ENCODE measurements around the gene KCTD12. TPM values are rescaled to one million over a fixed set of nuclear protein-coding genes. Genes with fewer than 3 reads are reported as not detected.

KCTD12 gene
- total RNA-seq, 1 experiment from 2014 or later, result 1.0 TPM

DNA sequence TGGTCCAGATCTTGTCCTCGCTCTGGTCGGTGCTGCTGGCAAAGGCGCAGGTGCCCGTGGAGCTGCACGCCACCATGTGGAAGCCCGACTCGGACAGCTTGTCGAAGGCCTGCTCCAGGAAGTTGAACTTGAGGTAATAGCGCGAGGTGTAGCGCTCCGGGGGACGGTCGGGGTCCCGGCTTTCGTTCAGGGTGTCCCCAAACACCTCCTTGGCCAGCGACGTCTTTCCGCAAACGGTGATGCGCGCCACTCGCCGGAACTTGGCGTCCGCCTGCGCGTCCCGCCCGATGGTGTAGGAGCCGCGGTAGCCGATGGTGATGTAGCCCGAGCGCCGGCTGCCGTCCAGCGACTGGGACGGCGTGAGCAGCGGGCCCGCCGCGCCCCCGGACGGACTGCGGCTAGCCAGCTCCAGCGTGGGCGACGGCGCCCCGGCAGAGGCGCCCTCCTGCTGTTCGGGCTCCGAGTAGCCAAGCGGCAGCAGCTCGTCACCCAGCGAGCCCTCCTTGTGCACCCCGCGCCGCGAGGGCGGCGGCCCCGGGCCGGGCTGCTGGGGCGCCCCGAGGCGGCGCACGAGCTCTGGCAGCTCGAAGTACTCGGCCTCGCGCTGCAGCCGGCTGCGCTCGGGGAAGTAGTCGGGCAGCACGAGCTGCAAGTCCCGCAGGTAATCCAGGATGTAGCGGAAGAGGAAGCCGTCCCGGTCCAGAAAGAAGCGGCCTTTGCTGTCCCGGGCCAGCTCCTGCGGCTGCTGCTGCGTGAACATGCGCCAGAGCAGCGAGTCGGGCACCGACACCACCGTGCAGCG lies 801 bp downstream of the KCTD12 start:
- H3K27ac ChIP-seq (ENCODE audit: low read length), result no peak overlapping the region
- peak; percentile 77 for DNase-seq
- no peaks in the 10 kb centered on the region for H3K9me3 ChIP-seq (ENCODE audit: low read length)
- H3K4me3 ChIP-seq (ENCODE audit: low read length), result peak overlapping the region; percentile 76
- peak overlapping the region; percentile 72 for H3K9ac ChIP-seq (ENCODE audit: low read length)
- H3K9me2 ChIP-seq (replicated peaks; ENCODE audit: insufficient read depth, low read length), result no peaks in the 10 kb centered on the region
- H3K4me2 ChIP-seq (ENCODE audit: low read depth, low read length, poor library complexity, severe bottlenecking), result peak overlapping the region; percentile 91
- peaks cover 16% of the 10 kb centered on the region for H3K4me1 ChIP-seq (ENCODE audit: low read length)
- peak overlapping the region; percentile 98 for H2AFZ ChIP-seq (ENCODE audit: low read length)
- no peaks in the 10 kb centered on the region for H3K79me2 ChIP-seq (ENCODE audit: low read length)
- H3K27me3 ChIP-seq (ENCODE audit: low read length), result no peaks in the 10 kb centered on the region
- H4K20me1 ChIP-seq (ENCODE audit: insufficient read depth, low read depth, low read length), result no peaks in the 10 kb centered on the region
- H3K36me3 ChIP-seq (ENCODE audit: insufficient read depth, low read length), result no peaks in the 10 kb centered on the region

DNA sequence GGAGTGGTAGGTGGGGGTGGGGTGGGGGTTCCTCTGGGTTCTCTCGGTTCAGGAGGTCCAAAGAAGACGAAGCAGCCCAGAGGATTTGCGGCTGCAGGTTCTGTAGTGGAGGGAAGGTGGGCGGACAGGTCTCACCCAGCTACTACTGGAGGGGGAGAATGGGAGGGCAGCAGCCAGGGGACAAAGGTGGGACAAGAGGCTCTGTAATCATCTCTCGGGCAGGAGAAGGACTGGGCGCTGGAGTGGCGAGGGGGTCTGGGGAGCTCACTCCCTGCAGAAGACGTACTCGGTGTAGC lies 1.4 kb downstream of the KCTD12 start:
- peak overlapping the region; percentile 91 for H3K4me2 ChIP-seq (ENCODE audit: low read depth, low read length, poor library complexity, severe bottlenecking)

DNA sequence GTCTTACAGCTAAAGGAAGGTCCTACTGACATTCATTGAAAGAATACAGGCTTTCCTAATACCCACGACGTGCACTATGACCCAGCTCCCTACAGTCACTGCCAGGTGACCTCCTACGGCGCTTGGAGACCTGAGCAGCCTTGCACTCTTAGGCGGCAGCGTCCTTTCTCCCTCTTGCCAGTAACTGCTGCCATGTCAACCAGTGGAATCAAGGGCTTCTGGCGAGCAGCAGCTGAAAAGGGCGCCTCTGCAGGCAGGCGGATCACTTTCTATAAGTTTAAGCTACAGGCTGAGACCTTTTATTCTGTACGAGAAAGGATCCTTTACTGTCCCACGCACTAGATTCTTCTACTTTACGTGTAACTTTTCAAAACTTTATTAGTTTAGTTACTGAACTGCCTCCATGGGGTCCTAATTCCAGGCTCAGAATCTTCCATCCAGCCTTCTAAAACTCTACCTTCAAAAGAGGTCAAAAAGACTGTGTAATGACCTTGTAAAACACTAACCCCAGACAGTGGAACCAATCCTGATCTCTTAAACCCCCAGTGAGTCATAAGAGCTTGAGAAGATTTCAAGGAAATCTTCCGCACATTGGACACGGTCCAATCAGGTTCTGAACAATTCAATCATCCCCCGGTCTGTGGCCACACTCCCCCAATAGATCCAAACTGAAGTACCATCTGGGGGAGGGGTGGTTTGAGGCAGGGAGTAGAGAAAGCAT lies 1.9 kb downstream of the KCTD12 start:
- Histone ChIP-seq H3K36me3 (ENCODE audit: insufficient read depth, low read length) (no peaks in the 10 kb centered on the region), H3K9me3 (ENCODE audit: low read length) (no peaks in the 10 kb centered on the region), H3K27ac (ENCODE audit: low read length) (no peak overlapping the region), H3K27me3 (ENCODE audit: low read length) (no peaks in the 10 kb centered on the region), H3K79me2 (ENCODE audit: low read length) (no peaks in the 10 kb centered on the region), H3K4me1 (ENCODE audit: low read length) (peaks cover 22% of the 10 kb centered on the region), H3K9me2 (replicated peaks; ENCODE audit: insufficient read depth, low read length) (no peaks in the 10 kb centered on the region), H2AFZ (ENCODE audit: low read length) (no peak overlapping the region), H3K4me3 (ENCODE audit: low read length) (peak overlapping the region; percentile 76), H3K4me2 (ENCODE audit: low read depth, low read length, poor library complexity, severe bottlenecking) (peak overlapping the region; percentile 91), H4K20me1 (ENCODE audit: insufficient read depth, low read depth, low read length) (no peaks in the 10 kb centered on the region), H3K9ac (ENCODE audit: low read length) (peak overlapping the region; percentile 72; the same call in 1 of the 2 replicates)
- no peak for DNase-seq

More for the DNA sequence above, 1.4 kb downstream of the KCTD12 start:
- Histone ChIP-seq H3K9ac (ENCODE audit: low read length) (peak overlapping the region; percentile 72), H3K9me2 (replicated peaks; ENCODE audit: insufficient read depth, low read length) (no peaks in the 10 kb centered on the region), H3K36me3 (ENCODE audit: insufficient read depth, low read length) (no peaks in the 10 kb centered on the region), H2AFZ (ENCODE audit: low read length) (peak overlapping the region; percentile 98; the same call in 1 of the 2 replicates), H3K27ac (ENCODE audit: low read length) (no peak overlapping the region), H3K4me1 (ENCODE audit: low read length) (peaks cover 17% of the 10 kb centered on the region), H3K4me3 (ENCODE audit: low read length) (peak overlapping the region; percentile 76), H3K27me3 (ENCODE audit: low read length) (no peaks in the 10 kb centered on the region), H4K20me1 (ENCODE audit: insufficient read depth, low read depth, low read length) (no peaks in the 10 kb centered on the region), H3K9me3 (ENCODE audit: low read length) (no peaks in the 10 kb centered on the region), H3K79me2 (ENCODE audit: low read length) (no peaks in the 10 kb centered on the region)
- no peak for DNase-seq

DNA sequence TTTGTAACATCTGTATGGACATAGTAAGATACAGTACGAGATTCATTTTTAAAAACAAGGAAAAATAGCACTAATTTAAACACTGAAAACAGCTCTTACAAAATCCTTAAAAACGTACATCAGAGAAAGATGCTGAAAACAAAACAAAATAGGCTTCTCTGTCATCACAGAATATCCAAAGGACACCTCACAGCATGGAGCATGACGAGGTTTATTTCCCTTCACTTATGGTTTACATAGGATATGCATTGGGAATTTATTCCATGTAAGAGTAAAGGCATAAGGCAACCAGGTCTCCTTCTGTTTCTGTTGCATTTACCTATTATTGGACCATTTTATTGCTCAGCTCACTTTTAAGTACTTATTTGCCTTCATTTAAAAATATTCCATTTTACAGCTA lies 3.0 kb downstream of the KCTD12 start:
- no peak overlapping the region for H3K4me2 ChIP-seq (ENCODE audit: low read depth, low read length, poor library complexity, severe bottlenecking)
- no peak overlapping the region for H3K9ac ChIP-seq (ENCODE audit: low read length)
- no peaks in the 10 kb centered on the region for H3K9me2 ChIP-seq (replicated peaks; ENCODE audit: insufficient read depth, low read length)
- no peak overlapping the region for H3K27ac ChIP-seq (ENCODE audit: low read length)
- no peak overlapping the region for H2AFZ ChIP-seq (ENCODE audit: low read length)
- H3K79me2 ChIP-seq (ENCODE audit: low read length), result no peaks in the 10 kb centered on the region
- no peaks in the 10 kb centered on the region for H3K27me3 ChIP-seq (ENCODE audit: low read length)
- no peaks in the 10 kb centered on the region for H4K20me1 ChIP-seq (ENCODE audit: insufficient read depth, low read depth, low read length)
- H3K9me3 ChIP-seq (ENCODE audit: low read length), result no peaks in the 10 kb centered on the region
- no peak overlapping the region for H3K4me3 ChIP-seq (ENCODE audit: low read length)
- no peak for DNase-seq
- peaks cover 27% of the 10 kb centered on the region for H3K4me1 ChIP-seq (ENCODE audit: low read length)
- no peaks in the 10 kb centered on the region for H3K36me3 ChIP-seq (ENCODE audit: insufficient read depth, low read length)

DNA sequence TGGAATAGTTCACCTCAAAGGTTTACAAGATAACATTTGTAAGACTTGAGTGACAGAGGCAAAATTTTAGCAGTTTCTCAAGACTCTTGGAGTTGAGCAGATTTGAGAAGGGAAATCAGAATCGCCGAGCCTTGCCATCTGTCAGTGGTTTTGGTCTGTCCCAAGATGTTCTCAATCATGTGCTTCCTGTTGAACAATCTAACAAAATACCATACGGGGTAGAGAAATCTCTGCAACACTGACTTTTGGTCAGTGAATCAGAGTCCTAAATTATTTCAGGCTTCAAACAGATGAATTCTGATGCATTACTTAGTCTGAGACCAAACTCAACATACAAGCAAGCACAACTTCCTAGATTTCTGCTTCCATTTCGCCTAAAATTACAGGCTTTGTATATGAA lies 3.8 kb downstream of the KCTD12 start:
- Histone ChIP-seq H3K4me2 (ENCODE audit: low read depth, low read length, poor library complexity, severe bottlenecking) (no peak overlapping the region), H3K9ac (ENCODE audit: low read length) (no peak overlapping the region), H3K4me3 (ENCODE audit: low read length) (no peak overlapping the region), H2AFZ (ENCODE audit: low read length) (no peak overlapping the region), H3K9me3 (ENCODE audit: low read length) (no peaks in the 10 kb centered on the region), H3K27me3 (ENCODE audit: low read length) (no peaks in the 10 kb centered on the region), H3K27ac (ENCODE audit: low read length) (no peak overlapping the region), H3K36me3 (ENCODE audit: insufficient read depth, low read length) (no peaks in the 10 kb centered on the region), H3K79me2 (ENCODE audit: low read length) (no peaks in the 10 kb centered on the region), H3K4me1 (ENCODE audit: low read length) (peaks cover 27% of the 10 kb centered on the region), H4K20me1 (ENCODE audit: insufficient read depth, low read depth, low read length) (no peaks in the 10 kb centered on the region), H3K9me2 (replicated peaks; ENCODE audit: insufficient read depth, low read length) (no peaks in the 10 kb centered on the region)
- no peak for DNase-seq

DNA sequence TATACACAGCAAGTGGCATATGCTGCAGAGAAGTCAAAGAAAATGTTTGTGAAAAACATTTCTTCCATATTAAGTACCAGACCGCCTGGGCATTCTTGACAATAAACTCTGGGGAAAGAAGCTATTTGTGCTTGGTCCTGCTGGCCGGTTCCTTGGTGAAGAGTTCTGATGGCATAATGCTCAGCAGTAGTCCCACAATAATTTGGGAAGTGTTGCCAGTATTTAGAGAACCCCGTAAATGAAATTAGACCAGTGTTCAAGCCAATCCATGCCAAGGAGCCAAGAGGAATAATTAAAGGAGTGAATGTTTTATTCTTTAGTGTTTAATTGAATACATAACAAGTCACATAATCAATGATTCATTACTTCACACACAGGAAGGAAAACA lies 6.3 kb downstream of the KCTD12 start:
- Histone ChIP-seq H3K4me2 (ENCODE audit: low read depth, low read length, poor library complexity, severe bottlenecking) (peak overlapping the region; percentile 71), H3K4me1 (ENCODE audit: low read length) (peaks cover 17% of the 10 kb centered on the region), H3K27me3 (ENCODE audit: low read length) (no peaks in the 10 kb centered on the region), H3K36me3 (ENCODE audit: insufficient read depth, low read length) (no peaks in the 10 kb centered on the region), H3K9me2 (replicated peaks; ENCODE audit: insufficient read depth, low read length) (no peaks in the 10 kb centered on the region), H3K27ac (ENCODE audit: low read length) (no peak overlapping the region), H3K9ac (ENCODE audit: low read length) (peak overlapping the region; percentile 38), H3K79me2 (ENCODE audit: low read length) (no peaks in the 10 kb centered on the region), H2AFZ (ENCODE audit: low read length) (peak overlapping the region; percentile 82), H3K4me3 (ENCODE audit: low read length) (peak overlapping the region; percentile 49), H3K9me3 (ENCODE audit: low read length) (no peaks in the 10 kb centered on the region), H4K20me1 (ENCODE audit: insufficient read depth, low read depth, low read length) (no peaks in the 10 kb centered on the region)
- no peak for DNase-seq

DNA sequence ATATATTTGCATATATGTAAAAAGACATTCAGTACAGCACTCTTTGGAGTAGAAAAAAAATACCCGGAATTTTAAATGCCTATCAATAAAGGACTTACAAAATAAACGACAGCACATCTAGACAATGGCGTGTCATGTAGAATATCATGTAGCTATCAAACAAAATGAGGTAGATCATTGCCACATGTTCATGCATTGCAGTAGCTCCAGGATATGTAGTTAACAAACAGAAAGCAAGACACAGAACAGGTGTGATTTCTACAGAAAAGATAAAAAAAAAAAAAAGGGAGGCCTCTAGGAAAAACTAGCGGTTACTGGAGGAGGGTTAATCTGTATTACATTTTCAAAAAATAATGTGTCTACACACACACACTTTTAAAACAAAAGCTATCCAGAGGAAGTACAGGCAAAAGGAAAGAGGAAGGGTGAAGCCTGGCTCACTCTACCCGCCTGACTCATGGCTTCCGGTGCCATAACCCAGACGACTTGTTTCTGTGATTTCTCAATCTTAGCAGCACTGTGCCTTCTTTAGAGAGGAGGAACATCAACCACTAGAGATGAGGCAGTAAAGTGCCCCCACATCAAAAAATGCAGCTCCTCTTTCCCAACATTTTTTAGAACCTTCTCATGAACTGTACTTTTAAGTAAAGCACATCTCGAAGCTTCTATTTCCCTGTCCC lies 6.9 kb downstream of the KCTD12 start:
- peaks cover 12% of the 10 kb centered on the region for H3K4me1 ChIP-seq (ENCODE audit: low read length)
- H3K4me3 ChIP-seq (ENCODE audit: low read length), result peak overlapping the region; percentile 49
- H3K27me3 ChIP-seq (ENCODE audit: low read length), result no peaks in the 10 kb centered on the region
- peak overlapping the region; percentile 71 for H3K4me2 ChIP-seq (ENCODE audit: low read depth, low read length, poor library complexity, severe bottlenecking)
- peak overlapping the region; percentile 38 for H3K9ac ChIP-seq (ENCODE audit: low read length)
- H3K27ac ChIP-seq (ENCODE audit: low read length), result no peak overlapping the region
- no peaks in the 10 kb centered on the region for H3K79me2 ChIP-seq (ENCODE audit: low read length)
- H2AFZ ChIP-seq (ENCODE audit: low read length), result peak overlapping the region; percentile 82
- H3K9me2 ChIP-seq (replicated peaks; ENCODE audit: insufficient read depth, low read length), result no peaks in the 10 kb centered on the region
- H4K20me1 ChIP-seq (ENCODE audit: insufficient read depth, low read depth, low read length), result no peaks in the 10 kb centered on the region
- no peaks in the 10 kb centered on the region for H3K36me3 ChIP-seq (ENCODE audit: insufficient read depth, low read length)
- peak; percentile 79 for DNase-seq
- no peaks in the 10 kb centered on the region for H3K9me3 ChIP-seq (ENCODE audit: low read length)

DNA sequence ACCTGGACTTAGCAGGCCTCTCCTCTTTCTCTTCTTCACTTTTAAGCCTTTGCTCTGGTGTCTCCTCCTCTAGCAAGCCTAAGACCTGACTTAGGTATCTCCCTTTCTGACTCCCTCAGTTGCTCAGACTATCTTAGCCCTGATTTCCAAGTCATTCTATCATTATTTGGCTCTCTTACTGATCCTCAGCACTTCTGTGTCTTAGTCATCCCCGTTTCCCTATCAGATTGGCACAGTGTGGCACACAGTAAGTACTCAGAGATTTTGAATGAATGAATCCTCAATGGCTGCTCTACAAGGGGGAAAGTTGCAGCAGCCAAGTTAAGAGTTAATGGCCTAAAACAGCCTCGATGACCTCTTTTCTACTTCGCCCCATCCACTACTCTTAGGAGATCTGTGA lies 8.2 kb downstream of the KCTD12 start:
- no peak for DNase-seq
- H2AFZ ChIP-seq (ENCODE audit: low read length), result no peak overlapping the region
- no peaks in the 10 kb centered on the region for H4K20me1 ChIP-seq (ENCODE audit: insufficient read depth, low read depth, low read length)
- H3K9me2 ChIP-seq (replicated peaks; ENCODE audit: insufficient read depth, low read length), result no peaks in the 10 kb centered on the region
- H3K4me3 ChIP-seq (ENCODE audit: low read length), result no peak overlapping the region
- no peaks in the 10 kb centered on the region for H3K9me3 ChIP-seq (ENCODE audit: low read length)
- no peaks in the 10 kb centered on the region for H3K36me3 ChIP-seq (ENCODE audit: insufficient read depth, low read length)
- H3K4me2 ChIP-seq (ENCODE audit: low read depth, low read length, poor library complexity, severe bottlenecking), result no peak overlapping the region
- H3K27ac ChIP-seq (ENCODE audit: low read length), result no peak overlapping the region
- no peaks in the 10 kb centered on the region for H3K27me3 ChIP-seq (ENCODE audit: low read length)
- H3K79me2 ChIP-seq (ENCODE audit: low read length), result no peaks in the 10 kb centered on the region
- H3K4me1 ChIP-seq (ENCODE audit: low read length), result peaks cover 12% of the 10 kb centered on the region
- no peak overlapping the region for H3K9ac ChIP-seq (ENCODE audit: low read length)
